Smooth muscle cell (in vitro differentiated cells): Measurements from ENCODE around the gene PACSIN3. TPM values are rescaled to one million over a fixed set of nuclear protein-coding genes. Genes with fewer than 3 reads are reported as not detected.

Experiments
- DNase-seq: peaks from one replicate; lab custom pipeline; 2025; ENCODE audit not compliant: unreplicated experiment; lab: John Stamatoyannopoulos, UW
- H2AFZ ChIP-seq: fragments of 200-600 bp; sonication (generic); 2 replicates; pipeline ENCODE4 v1.6.0; 2016; ENCODE audit warnings: antibody characterized with exemption, low read depth, mild to moderate bottlenecking
- H3F3A ChIP-seq: fragments of 200-600 bp; sonication (generic); 2 replicates; pipeline ENCODE4 v1.6.0; 2017; ENCODE audit warnings: antibody characterized with exemption, low read depth
- H3K27ac ChIP-seq: fragments of 200-600 bp; sonication (generic); 2 replicates; pipeline ENCODE4 v1.5.1; 2016; ENCODE audit warnings: low read depth, mild to moderate bottlenecking
- H3K27me3 ChIP-seq: fragments of 200-600 bp; sonication (generic); 2 replicates; pipeline ENCODE4 v1.6.1; 2016; ENCODE audit warnings: low read depth, mild to moderate bottlenecking
- H3K36me3 ChIP-seq: fragments of 200-600 bp; sonication (generic); 2 replicates; pipeline ENCODE4 v1.5.1; 2016; ENCODE audit warnings: low read depth
- H3K4me1 ChIP-seq: fragments of 200-600 bp; sonication (generic); 2 replicates; pipeline ENCODE4 v1.5.1; 2016; ENCODE audit warnings: low read depth
- H3K4me2 ChIP-seq: fragments of 200-600 bp; sonication (generic); 2 replicates; pipeline ENCODE4 v1.6.0; 2016; ENCODE audit warnings: mild to moderate bottlenecking
- H3K4me3 ChIP-seq: fragments of 200-600 bp; sonication (generic); 2 replicates; pipeline ENCODE4 v1.5.1; 2016; ENCODE audit warnings: mild to moderate bottlenecking
- H3K79me2 ChIP-seq: fragments of 200-600 bp; sonication (generic); 2 replicates; pipeline ENCODE4 v1.6.0; 2016; ENCODE audit warnings: low read depth, mild to moderate bottlenecking
- H3K9ac ChIP-seq: fragments of 200-600 bp; sonication (generic); 2 replicates; pipeline ENCODE4 v1.6.0; 2016; ENCODE audit warnings: low read depth
- H3K9me3 ChIP-seq: fragments of 200-600 bp; sonication (generic); replicated peaks from 2 replicates; pipeline ENCODE4 v1.5.1; 2016; ENCODE audit warnings: low read depth
- H4K20me1 ChIP-seq: fragments of 200-600 bp; sonication (generic); 2 replicates; pipeline ENCODE4 v1.6.0; 2016; ENCODE audit warnings: low read depth
- CTCF ChIP-seq: fragments of 200-600 bp; sonication (generic); IDR thresholded peaks from 2 replicates; pipeline ENCODE4 v1.5.1; 2017; ENCODE audit warnings: borderline replicate concordance, mild to moderate bottlenecking, antibody characterized with exemption; ENCODE audit not compliant: insufficient read depth, poor library complexity, severe bottlenecking
- WGBS: methylation state at CpG from one replicate; pipeline ENCODE4 v1.1.7; 2016; ENCODE audit warnings: low lambda C conversion rate; 5-methylcytosine and 5-hydroxymethylcytosine counted together
- polyA plus RNA-seq: library from polyadenylated mRNA; unstranded; fragments of >200 nt; fragmentation: Nextera tagmentation; extraction: Ambion mirVana; gene quantifications from 2 replicates; pipeline ENCODE4 v1.2.1, GENCODE V29; 2016
- total RNA-seq: library from RNA; depleted of rRNA; stranded (reverse); fragments of >200 nt; gene quantifications from 2 replicates; pipeline ENCODE4 v1.2.3, GENCODE V29; 2014

Gene PACSIN3
- total and polyA plus RNA-seq, 2 experiments from 2014 or later = 27.3 to 55.7 TPM

- 95% methylated on average over 2 of the region's 2 CpGs for WGBS
- no peak for TF ChIP-seq CTCF
- H3K9me3 ChIP-seq = no peaks in the 10 kb centered on the region
These were observed 48.8 kb downstream of the PACSIN3 start for GRCh38 chr11:47137476-47137875.

GRCh38 chr11:47136921-47137320 lies 49.3 kb downstream of the PACSIN3 start:
- H3K4me2 ChIP-seq = no peak overlapping the region
- H3K4me1 ChIP-seq = no peaks in the 10 kb centered on the region
- 92% methylated on average over 3 of the region's 3 CpGs for WGBS
- DNase-seq = no peak
- no peak overlapping the region for H3K4me3 ChIP-seq
- TF ChIP-seq CTCF = no peak
- no peaks in the 10 kb centered on the region for H3K9me3 ChIP-seq
- no peak overlapping the region for H2AFZ ChIP-seq
- H4K20me1 ChIP-seq = peaks cover 11% of the 10 kb centered on the region
- no peaks in the 10 kb centered on the region for H3K36me3 ChIP-seq
- no peak overlapping the region for H3K27ac ChIP-seq
- H3K9ac ChIP-seq = no peak overlapping the region
- H3F3A ChIP-seq = no peaks in the 10 kb centered on the region
- no peaks in the 10 kb centered on the region for H3K79me2 ChIP-seq
- no peaks in the 10 kb centered on the region for H3K27me3 ChIP-seq

More at GRCh38 chr11:47137476-47137875, 48.8 kb downstream of the PACSIN3 start:
- Histone ChIP-seq H3K4me1 (no peaks in the 10 kb centered on the region), H3K4me2 (no peak overlapping the region), H3K9ac (no peak overlapping the region), H3K27ac (no peak overlapping the region), H3K27me3 (no peaks in the 10 kb centered on the region), H4K20me1 (peaks cover 11% of the 10 kb centered on the region), H3K36me3 (no peaks in the 10 kb centered on the region), H3K79me2 (no peaks in the 10 kb centered on the region), H3F3A (no peaks in the 10 kb centered on the region), H3K4me3 (no peak overlapping the region), H2AFZ (no peak overlapping the region)
- DNase-seq = no peak

- TF ChIP-seq CTCF = no peak
- Histone ChIP-seq H3K4me1 (no peaks in the 10 kb centered on the region), H3K4me2 (no peak overlapping the region), H3K4me3 (no peak overlapping the region), H3K9me3 (no peaks in the 10 kb centered on the region), H3K36me3 (no peaks in the 10 kb centered on the region), H3K27me3 (no peaks in the 10 kb centered on the region), H2AFZ (no peak overlapping the region), H4K20me1 (peaks cover 11% of the 10 kb centered on the region), H3K79me2 (no peaks in the 10 kb centered on the region), H3K9ac (no peak overlapping the region), H3K27ac (no peak overlapping the region), H3F3A (no peaks in the 10 kb centered on the region)
- DNase-seq = no peak
- WGBS = 90% methylated on average over 3 of the region's 3 CpGs
These were observed 49.9 kb downstream of the PACSIN3 start for GRCh38 chr11:47136327-47136726.

- Histone ChIP-seq H3K79me2 (no peaks in the 10 kb centered on the region), H3K4me3 (no peak overlapping the region), H3K4me1 (no peaks in the 10 kb centered on the region), H2AFZ (no peak overlapping the region), H3K9me3 (no peaks in the 10 kb centered on the region), H4K20me1 (peaks cover 11% of the 10 kb centered on the region), H3K27ac (no peak overlapping the region), H3K9ac (no peak overlapping the region), H3K36me3 (no peaks in the 10 kb centered on the region), H3F3A (no peaks in the 10 kb centered on the region), H3K27me3 (no peaks in the 10 kb centered on the region), H3K4me2 (no peak overlapping the region)
- DNase-seq = no peak
- no peak for TF ChIP-seq CTCF
- 97% methylated on average over 1 of the region's 1 CpG for WGBS
These were observed 53.3 kb downstream of the PACSIN3 start for GRCh38 chr11:47132981-47133380.
